SH-SY5Y (cell line): ENCODE results near the gene SYCP3.

Source experiments
- GATA2 ChIP-seq: IDR thresholded peaks from 2 replicates; pipeline ENCODE4 v1.6.1; 2011; ENCODE audit warnings: mild to moderate bottlenecking, low read depth, low read length
- GATA3 ChIP-seq: IDR thresholded peaks from 2 replicates; pipeline ENCODE4 v1.6.1; 2011; ENCODE audit warnings: low read depth, mild to moderate bottlenecking, low read length, moderate library complexity

DNA sequence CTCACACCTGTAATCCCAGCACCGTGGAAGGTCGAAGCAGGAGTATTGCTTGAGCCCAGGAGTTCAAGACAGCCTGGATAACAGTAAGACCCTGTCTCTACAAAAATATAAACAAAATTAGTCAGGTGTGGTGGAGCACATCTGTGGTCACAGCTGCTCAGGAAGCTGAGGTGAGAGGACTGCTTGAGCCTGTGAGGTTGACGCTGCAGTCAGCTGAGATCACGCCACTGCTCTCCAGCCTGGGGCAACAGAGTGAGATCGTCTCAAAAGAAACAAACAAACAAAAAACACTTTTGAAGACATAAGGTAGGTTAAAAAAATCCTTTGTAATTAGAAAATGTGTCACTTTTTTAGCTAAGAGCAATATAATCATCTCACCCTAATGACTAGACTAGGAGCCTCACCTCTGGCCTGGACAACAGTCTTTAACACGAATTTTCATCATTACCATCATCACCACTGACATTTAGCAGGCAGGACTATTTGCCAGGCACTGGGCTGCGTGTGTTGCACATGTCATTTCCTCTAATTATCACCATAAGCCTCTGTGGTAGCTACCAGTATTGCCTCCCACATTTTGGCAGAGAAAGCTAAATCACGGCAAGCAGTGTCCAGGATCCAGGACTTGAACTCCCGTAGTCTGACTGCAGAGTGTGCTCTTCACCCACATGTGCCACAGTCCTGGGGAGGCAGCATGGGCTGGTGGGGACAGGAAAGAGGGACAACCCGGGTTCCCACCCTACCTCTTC lies 4.6 kb upstream of the SYCP3 start:
- no peak for TF ChIP-seq GATA3
- TF ChIP-seq GATA2 = no peak
